HG03025 (cell line): ENCODE data around the gene PDE10A.

Experiments used
- ATAC-seq: cut with Tn5 transposase; IDR thresholded peaks from one replicate; pipeline ENCODE4 v1.9.1; 2021; ENCODE audit warnings: mild to moderate bottlenecking, moderate library complexity; ENCODE audit not compliant: unreplicated experiment, low FRiP score

The PDE10A gene

GRCh38 chr6:165662749-165663376, at the start of gene PDE10A:
TSS of gene PDE10A (minus strand) at chr6:165663241. CDS start at chr6:165662811, 430 bp downstream.
- no peak for ATAC-seq

- ATAC-seq = no peak
Measured at GRCh38 chr6:165708985-165709576, 46.0 kb upstream of the PDE10A start.

- no peak for ATAC-seq
Measured at GRCh38 chr6:165707067-165707853, 44.2 kb upstream of the PDE10A start.

GRCh38 chr6:165705941-165706340, 42.9 kb upstream of the PDE10A start:
- no peak for ATAC-seq

- no peak for ATAC-seq
Measured at GRCh38 chr6:165704045-165704748, 41.2 kb upstream of the PDE10A start.

- no peak for ATAC-seq
Measured at GRCh38 chr6:165702669-165703068, 39.6 kb upstream of the PDE10A start.

- no peak for ATAC-seq
Measured at GRCh38 chr6:165701564-165702354, 38.7 kb upstream of the PDE10A start.

GRCh38 chr6:165701005-165701404, 38.0 kb upstream of the PDE10A start:
- ATAC-seq = no peak

GRCh38 chr6:165698868-165699267, 35.8 kb upstream of the PDE10A start:
- no peak for ATAC-seq

- ATAC-seq = no peak
Measured at GRCh38 chr6:165697171-165697570, 34.1 kb upstream of the PDE10A start.

GRCh38 chr6:165695722-165696515, 32.9 kb upstream of the PDE10A start:
- ATAC-seq = no peak

- no peak for ATAC-seq
Measured at GRCh38 chr6:165694296-165694695, 31.3 kb upstream of the PDE10A start.

- no peak for ATAC-seq
Measured at GRCh38 chr6:165692106-165692653, 29.1 kb upstream of the PDE10A start.

GRCh38 chr6:165689699-165690098, 26.7 kb upstream of the PDE10A start:
- ATAC-seq = no peak

- no peak for ATAC-seq
Measured at GRCh38 chr6:165686596-165687365, 23.7 kb upstream of the PDE10A start.

GRCh38 chr6:165685302-165685701, 22.3 kb upstream of the PDE10A start:
- ATAC-seq = no peak

GRCh38 chr6:165684333-165684732, 21.3 kb upstream of the PDE10A start:
- no peak for ATAC-seq

GRCh38 chr6:165680975-165681374, 17.9 kb upstream of the PDE10A start:
- no peak for ATAC-seq
